GM18499 (cell line): Measurements from ENCODE around the gene HLA-DRA.

ENCODE experiments used
- ATAC-seq: cut with Tn5 transposase; IDR thresholded peaks from one replicate; pipeline ENCODE4 v1.9.1; 2021; ENCODE audit warnings: moderate number of reproducible peaks; ENCODE audit not compliant: insufficient read depth, unreplicated experiment

Gene HLA-DRA

DNA sequence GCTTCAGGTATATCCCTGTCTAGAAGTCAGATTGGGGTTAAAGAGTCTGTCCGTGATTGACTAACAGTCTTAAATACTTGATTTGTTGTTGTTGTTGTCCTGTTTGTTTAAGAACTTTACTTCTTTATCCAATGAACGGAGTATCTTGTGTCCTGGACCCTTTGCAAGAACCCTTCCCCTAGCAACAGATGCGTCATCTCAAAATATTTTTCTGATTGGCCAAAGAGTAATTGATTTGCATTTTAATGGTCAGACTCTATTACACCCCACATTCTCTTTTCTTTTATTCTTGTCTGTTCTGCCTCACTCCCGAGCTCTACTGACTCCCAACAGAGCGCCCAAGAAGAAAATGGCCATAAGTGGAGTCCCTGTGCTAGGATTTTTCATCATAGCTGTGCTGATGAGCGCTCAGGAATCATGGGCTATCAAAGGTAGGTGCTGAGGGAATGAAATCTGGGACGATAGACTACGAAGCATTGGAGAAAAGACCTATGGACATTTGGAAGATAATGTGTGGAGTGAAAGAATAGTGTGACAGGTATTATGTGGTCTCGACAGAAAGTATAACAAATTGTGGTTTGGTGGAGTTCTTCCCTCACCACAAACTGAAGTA, at the start of gene HLA-DRA:
Gene HLA-DRA, plus strand, starts transcription at position 286 of the 613 bp plus-strand sequence. Its CDS starts 64 bp downstream, at position 350.
- ATAC-seq: peak; percentile 52

DNA sequence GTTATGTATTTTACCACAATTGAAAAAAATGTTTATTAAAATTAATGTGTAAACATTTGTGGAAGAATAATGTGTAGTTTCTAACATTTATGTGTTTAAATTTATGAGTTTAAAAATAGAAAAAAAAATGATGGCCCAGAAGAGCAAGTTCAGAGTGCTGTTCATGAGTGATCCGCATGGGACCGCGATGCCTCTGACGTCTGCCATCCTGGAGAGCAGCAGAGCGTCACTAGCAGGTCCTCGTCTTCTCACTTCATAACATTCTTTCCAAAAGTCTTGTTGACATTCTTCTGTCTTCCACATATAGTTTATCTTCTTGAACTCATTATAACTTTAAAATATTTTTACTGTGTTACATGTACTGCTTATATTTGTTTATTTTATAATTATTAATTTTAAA, 48.2 kb upstream of the HLA-DRA start:
- no peak for ATAC-seq

DNA sequence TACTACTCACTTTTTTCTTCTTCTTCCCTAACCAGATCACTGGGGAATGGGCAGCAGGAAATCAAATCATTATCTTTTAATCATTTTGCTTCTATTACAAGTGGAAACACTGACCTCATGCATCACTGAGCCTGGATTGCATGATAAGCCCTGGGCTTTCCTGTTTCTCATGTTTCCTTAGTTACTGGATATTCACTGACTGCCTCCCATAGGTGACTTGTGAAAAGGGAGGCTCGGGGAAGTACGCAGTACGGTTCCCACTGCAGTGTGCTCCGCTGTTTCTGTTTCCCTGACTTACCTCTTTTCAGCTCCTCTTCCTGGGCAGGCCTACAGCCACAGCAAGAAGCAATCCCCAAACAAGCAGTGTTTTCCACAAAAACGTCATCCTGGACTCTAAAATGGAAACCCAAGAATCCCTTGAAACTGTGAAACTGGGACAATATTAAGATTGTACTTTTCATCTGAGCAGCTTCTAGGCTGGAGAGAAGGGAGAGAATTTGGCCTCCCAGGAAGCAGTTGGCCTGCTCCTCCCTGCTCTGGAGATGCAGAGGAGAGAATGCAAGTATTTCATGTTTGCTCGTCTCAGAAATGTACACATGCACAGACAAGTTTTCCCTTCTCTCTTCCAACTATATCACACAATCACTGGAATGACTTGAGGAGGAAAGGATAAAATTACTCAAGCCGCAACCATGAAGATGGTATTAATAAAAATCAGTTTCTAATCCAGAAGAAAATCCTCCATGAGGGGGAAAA, 45.8 kb upstream of the HLA-DRA start:
- no peak for ATAC-seq

DNA sequence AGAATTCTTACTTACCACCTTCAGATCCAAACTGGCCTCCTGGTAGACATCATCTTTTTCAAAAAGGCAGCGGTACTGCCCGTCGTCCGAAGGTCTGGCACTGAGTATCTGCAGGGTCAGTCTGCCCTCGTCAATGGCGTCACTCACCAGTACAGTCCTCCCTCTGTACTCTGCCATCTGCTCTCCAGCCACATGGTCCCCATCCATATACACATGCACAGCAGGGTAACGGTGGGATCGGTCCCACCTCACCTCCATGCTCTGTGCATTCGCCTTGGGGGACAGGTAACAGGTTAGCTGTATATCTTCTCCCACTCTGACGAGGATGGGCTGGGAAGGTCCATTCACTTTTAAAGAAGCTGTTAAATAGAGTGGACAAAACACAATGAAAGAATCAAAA, 43.7 kb upstream of the HLA-DRA start:
- ATAC-seq: no peak

DNA sequence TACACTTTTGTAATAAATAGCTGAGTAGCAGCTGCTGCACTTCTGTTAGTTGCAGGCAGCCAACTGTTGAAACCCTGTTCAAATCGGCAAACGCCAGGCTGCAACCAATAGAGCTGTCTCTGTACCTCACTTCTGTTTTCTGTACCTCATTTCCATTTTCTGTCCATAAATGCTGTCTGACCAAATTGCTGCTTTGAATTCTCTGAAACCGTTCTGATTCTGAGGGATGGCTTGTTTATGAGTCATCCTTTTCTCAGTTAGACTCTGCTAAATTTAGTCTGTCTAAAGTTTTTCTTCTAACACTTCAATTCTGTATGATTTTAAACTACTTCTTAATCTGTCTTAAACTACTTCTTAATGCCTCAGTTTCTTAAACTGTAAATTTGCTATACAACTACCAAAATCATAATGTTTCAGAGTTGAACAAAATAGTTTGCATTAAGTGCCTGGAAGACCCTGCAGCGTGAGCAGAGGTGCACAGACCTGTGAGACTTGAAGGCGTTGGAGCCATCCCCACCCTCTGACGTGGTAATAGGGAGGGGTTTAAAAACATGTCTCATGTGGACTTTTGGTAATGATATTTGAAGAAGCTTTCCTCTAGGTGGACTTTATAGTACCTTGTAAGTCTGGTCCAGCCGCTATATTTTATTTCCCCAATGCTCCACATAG, 42.3 kb upstream of the HLA-DRA start:
- ATAC-seq: peak; percentile 62

DNA sequence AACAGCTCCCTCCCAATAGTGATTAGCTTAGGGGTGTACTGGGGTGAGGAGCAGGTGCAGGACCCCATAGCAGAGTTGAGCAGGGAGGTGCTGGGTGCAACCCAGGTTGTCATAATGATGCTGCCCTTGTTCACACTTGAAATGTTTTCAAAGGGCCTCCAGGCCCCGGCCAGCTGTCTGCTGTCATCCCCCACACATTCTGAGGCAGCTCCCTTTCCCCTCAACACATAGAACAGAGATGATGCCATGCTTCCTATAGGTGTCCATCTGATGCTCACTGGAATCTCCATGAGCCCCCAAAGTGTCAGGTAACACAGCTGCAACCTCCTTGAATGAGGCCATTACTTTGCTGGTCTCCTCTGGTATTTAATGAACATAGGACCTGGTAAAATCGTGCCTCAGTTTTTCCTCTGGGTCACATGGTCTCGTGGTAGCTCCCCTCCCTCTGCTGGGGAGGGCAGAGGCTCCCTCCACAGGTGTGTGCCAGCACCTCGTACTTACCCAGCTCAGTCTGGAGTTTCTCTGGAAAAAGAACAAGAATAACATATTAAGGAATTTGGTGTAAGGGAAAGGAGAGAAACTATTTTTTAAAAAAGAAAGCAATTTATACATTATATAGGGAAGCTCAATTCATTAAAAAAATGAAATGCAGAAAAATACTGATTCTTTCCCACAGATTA, 38.3 kb upstream of the HLA-DRA start:
- ATAC-seq: no peak

DNA sequence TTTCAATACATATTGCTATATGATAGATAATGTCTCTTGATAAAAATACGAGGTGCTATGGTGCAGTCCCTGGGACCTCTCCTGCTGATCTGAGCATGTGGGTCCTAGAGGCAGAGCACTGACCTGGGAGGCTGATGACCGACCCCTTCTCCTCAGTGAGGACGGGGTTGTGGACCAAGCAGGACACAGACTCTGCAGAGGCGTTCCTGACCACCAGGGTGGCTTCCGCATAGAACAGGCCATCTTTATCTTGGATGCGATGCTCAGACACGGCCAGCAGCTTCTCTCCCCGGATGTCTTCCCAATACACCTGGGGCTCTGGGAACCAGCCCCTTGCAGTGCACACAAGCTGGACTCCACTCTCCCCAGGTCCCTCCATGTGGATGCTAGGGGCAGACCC, 36.9 kb upstream of the HLA-DRA start:
- no peak for ATAC-seq

DNA sequence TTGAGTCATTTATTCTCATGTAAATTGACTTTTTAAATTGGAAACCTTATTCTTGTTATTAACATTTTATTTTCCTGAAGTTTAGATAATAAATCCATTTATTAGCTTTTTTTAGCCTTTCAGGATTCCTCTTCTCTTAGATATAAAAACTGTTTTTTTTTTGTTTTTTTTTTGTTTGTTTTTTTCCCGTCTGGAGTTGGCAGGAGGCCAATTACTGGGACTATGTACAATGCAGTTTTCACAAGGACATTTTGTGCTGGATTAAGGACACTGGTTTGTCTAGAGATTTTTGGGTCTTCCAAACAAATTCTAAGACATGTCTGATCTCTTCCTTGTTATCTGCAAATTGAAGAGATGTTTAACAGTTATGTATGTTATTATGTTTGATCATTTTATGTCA, 34.0 kb upstream of the HLA-DRA start:
- no peak for ATAC-seq

DNA sequence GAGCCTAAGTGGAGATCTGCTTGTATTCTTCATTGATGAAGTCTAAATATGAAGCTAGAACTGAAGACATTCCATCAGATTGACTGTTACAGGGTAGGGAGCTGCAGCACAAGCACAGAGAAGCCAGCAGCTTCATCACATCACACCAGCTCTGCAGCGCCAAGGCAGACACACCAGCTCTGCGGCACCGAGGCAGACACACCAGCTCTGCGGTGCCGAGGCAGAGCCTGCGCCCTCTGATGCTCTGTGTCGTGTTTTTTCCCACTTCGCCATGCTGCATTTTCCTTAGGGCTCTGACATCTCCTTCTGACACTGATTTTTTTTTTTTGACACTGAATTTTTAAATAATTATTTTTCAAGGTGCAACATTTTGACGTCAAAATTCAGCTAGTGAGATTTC, 33.5 kb upstream of the HLA-DRA start:
- no peak for ATAC-seq

DNA sequence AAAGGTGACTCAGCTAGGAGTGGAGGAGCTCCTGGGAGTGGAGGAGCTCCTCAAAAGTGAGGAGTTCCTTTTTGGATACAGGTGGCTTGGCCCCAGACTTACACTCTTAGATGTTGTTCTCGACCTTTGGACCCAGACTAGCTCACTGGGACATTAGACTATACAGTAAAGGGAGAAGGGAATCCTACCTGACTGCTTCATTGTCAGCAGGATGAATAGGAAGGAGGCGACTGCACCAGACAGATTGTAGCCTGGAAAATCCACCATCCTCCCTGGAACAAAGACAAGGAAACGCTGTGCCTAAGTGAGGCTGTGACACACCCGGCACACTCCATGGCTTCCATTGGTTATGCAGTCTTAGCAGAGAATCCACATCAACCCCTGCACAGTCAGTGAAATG, 32.8 kb upstream of the HLA-DRA start, which contains the start of gene BTNL2:
Gene BTNL2, minus strand, starts transcription at position 325 of the 400 bp plus-strand sequence. Its CDS starts 58 bp downstream, at position 267.
- ATAC-seq: no peak

DNA sequence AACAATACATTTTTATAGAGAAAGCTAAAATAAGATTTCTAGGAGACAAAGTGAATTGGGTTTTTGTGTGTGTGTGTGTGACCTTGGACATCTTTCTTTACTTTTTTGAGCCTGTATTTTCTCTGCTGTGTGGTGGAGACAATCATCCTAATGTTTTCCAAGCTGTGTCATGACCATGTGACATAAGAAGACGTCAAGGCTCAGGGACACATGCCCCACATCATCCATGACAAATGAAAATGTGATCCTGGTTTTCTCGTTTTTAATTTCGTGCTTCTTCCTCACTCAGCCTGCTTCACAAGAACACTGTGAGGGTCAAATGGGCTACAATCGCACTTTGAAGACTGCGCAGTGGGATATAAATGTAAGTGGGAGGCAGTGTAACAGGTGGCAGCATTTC, 28.8 kb upstream of the HLA-DRA start:
- ATAC-seq: no peak

DNA sequence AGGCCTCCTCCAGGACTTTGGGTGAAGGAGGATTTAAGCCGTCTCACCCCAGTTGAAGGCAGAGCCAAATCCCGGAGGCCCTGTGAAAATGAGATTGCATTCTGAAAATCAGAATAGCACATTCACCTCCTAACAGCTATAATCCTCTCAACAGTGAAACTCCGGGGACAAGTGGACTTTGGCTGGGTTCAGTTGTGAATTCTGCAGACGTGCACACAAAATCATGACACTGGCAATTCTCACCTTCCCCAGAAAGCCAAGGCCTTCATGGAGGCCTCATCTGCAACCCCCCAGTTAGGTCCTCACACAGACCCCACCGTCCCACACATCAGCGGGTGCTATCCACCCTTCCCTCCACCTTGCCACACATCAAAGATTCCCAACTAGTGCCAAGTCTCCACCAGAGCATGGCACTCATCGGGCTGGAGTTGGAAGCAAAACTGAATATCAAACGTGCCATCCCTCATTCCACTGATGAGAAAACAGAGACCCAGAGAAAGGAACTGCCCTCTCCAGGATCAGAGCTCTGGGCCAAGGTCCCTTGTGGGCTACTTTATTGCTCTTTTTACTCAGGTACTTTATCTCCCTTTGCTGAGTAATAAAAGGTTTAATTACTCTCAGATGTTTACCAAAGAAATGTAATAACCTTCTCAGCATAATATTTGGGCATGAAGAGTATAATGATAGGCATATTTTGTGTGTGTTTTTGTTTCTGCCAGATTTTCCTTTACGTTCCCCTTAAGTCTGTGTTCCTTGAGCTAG, 27.9 kb upstream of the HLA-DRA start:
- no peak for ATAC-seq

DNA sequence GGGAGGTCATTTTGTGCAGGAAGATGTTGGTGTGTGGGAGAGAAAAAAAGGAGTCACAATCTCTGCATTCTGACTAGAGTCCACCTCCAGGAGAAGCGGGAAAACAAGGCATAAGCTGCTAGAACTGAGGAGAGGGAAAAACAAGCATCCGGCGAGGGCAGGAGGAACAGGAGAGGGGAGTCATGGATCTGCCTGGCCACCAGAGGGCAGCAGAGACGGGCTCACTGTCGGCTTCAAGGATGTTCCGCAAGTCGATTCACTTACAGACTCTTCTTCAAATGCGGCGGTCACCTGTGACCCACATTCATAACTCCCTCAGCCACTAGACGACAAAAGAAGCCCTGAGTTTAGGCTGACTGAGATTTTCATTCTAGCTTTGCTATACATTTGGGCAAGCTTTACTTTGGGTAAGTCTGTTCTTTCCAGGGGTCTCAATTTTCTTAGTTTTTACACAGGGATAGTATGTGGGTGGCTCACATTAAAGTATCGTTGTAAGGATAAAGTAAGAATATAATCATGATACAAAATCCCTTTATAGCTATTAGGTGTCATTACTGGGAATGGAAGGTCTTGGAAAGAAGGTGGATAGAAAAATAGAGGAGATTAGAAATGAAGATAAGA, 26.1 kb upstream of the HLA-DRA start:
- no peak for ATAC-seq

DNA sequence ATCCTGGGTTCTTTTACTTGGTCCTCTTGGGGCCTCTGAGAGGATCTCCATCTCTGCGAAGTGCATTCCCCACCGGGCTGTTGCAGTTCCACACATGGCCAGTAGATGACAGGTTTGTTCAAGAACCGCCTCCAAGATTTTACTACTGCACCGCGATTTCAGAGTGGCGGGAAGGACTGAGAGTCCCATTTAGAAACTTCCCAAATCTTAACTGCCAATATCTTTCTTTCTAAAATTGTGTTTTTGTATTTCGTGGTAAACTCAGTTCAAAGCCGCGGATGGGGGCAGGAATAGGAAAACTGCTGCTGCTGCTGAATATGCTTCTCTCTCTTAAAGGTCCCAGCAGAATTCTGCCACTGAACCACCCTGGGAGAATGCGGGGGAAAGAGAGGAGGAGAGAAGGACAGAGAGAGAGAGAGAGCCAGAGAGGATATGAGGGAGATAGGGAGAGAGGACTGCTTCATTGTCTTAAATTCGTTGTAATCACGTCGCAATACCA, 24.1 kb upstream of the HLA-DRA start:
- ATAC-seq: no peak

DNA sequence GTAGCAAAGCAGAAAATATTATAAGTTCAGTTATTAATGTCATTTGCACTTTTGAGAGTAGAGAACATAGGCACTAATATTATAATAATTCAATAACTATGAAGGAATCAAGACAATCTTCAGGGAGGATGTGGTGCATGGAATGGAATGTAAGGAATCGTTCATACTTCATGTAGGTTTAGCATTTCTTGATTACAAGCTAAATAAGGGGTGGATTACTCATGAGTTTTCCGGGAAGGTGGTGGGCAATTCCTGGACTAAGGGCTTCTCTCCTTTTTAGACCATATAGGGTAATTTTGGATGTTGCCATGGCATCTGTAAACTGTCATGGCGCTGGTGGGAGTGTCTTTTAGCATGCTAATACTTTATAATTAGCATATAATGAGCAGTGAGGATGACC, 23.7 kb upstream of the HLA-DRA start:
- no peak for ATAC-seq

DNA sequence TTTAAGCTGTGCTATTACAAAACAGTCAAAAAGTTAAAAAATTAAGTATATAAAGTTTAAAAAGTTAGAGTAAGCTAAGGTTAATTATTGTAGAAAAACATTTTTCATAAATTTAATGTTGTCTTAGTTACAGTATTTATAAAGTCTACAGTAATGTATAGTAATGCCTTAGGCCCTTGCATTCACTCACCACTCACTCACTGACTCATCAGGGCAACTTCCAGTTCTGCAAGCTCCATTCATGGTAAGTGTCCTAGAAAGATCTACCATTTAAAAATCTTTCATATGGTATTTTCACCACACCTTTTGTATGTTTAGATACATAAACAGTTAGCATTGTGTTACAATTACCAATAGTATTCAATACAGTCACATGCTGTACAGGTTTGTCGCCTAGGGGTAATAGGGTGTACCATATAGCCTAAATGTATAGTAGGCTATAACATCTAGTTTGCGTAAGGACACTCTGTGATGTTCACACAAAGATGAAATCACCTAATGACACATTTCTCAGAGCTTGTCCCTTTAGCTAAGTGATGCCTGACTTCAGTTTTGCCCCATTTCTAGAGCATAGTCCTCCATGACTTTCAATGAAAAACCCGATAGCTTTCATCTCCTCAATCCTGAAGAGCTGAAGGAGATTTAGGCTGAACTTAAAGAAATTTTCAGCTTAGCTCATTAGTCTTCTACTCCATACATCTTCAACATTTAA, 14.9 kb upstream of the HLA-DRA start:
- ATAC-seq: no peak

DNA sequence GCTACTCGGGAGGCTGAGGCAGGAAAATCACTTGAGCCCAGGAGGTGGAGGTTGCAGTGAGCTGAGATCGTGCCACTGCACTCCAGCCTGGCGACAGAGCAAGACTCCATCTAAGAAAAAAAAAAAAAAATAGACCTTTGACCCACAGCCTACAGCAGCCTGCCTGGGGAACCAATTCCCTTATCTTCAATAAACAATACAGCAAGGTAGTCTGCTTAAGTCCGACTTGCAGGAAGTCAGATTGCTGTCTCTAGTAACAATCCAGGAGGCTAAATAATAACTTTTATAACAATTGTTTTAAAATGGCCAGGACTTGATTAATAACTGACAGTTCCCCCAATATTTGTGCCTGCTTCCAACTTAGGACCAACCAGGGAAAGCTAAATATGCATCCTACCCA, 13.3 kb upstream of the HLA-DRA start:
- no peak for ATAC-seq

DNA sequence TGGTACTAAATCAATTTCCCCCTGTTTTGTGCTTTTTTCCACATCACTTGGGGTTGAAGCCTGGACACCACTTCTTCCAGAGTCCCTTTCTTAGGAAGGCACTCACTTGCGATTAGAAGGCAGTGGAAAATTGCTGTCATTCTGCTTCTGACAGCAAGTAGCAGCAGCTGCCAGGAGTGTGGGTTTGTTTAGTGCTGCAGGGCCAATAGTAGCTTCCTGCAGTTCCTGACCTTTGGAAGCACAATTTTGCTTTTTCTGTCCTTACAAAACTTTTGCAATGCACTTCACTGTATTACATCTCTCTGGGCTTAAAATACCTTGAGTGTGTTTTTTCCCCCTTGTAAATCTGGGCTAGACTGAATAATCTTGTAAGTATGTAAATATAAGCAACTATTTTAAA, 12.5 kb upstream of the HLA-DRA start:
- ATAC-seq: no peak

DNA sequence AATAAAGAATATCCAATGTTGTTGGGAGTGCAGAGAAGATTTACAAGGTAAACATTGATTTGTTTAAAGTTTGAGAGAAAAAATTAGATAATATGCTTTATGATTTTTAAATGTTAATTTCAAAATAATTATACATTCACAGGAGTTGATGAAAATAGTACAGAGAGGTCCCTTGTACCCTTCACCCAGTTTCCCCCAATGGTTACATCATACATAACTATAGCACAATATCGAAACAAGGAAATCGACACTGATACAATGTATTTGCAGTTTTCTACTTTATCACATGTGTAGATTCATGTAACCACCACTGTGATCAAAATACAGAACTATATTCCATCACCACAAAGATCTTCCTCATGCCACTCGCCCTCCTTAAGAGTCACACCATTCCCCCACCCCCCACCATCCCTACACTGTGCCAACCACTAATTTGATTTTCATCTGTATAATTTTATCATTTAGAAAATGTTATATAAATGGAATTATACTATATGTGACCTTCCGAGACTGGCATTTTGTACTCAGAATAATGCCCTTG, 11.7 kb upstream of the HLA-DRA start:
- no peak for ATAC-seq
